ENCODE data around the gene KSR1. TPM values are rescaled to one million over a fixed set of nuclear protein-coding genes. Genes with fewer than 3 reads are reported as not detected.

The KSR1 gene
- total and polyA plus RNA-seq, 9 of the 15 experiments (the other 6 are each of a cell fraction or from before 2014, with no cell fraction given) = 1.4 to 51.7 (median 18.4) TPM

- TF ChIP-seq ZBTB40 (IDR thresholded peaks at IDR 0.05) (peak; percentile 48; the same call in 1 of the 2 replicates), ZBTB40 (CRISPR knock-in tag; IDR thresholded peaks at IDR 0.05) (no peak), CREB3L1 (IDR thresholded peaks at IDR 0.05; ENCODE audit: borderline replicate concordance, low read depth) (no peak; the same call in 1 of the 2 replicates), TFE3 (CRISPR knock-in tag; IDR thresholded peaks at IDR 0.05) (no peak), NONO (IDR thresholded peaks at IDR 0.05; ENCODE audit: low read depth in 2 of 2, low read length in 1 of 2) (peak in 1 of 2 experiments; percentile 7; a peak in 1 of 4 replicates), SMAD4 (CRISPR knock-in tag; conservative IDR thresholded peaks at IDR 0.05) (peak; percentile 90), CBFB (CRISPR knock-in tag; IDR thresholded peaks at IDR 0.05) (peak; percentile 40; the same call in 1 of the 2 replicates), CHD4 (IDR thresholded peaks at IDR 0.05; ENCODE audit: insufficient read depth, insufficient replicate concordance, low read depth, low read length, poor library complexity, severe bottlenecking) (no peak), GATAD2A (IDR thresholded peaks at IDR 0.05) (peak; percentile 85; the same call in 1 of the 2 replicates), ZSCAN29 (IDR thresholded peaks at IDR 0.05) (no peak), KAT8 (IDR thresholded peaks at IDR 0.05; ENCODE audit: low read depth) (no peak), FIP1L1 (IDR thresholded peaks at IDR 0.05; ENCODE audit: low read depth, low read length, poor library complexity, severe bottlenecking) (no peak), CBX3 (IDR thresholded peaks at IDR 0.05; ENCODE audit: borderline replicate concordance in 1 of 2, low read length in 2 of 2) (peak in 1 of 2 experiments; percentile 66; a peak in 1 of 3 replicates), GTF2F1 (IDR thresholded peaks at IDR 0.05; ENCODE audit: low read depth, low read length) (no peak), ZNF780A (CRISPR knock-in tag; IDR thresholded peaks at IDR 0.05) (no peak), MTA2 (IDR thresholded peaks at IDR 0.05; ENCODE audit: low read depth) (peak; percentile 88)
Measured at GRCh38 chr17:27602721-27603420, 146.6 kb downstream of the KSR1 start (continued).
